GM12801 (cell line): ENCODE measurements around the gene CDKAL1.

Experiments used
- CTCF ChIP-seq: IDR thresholded peaks from one replicate; pipeline ENCODE4 v1.5.1; 2011; ENCODE audit warnings: control low read depth; ENCODE audit not compliant: insufficient read length; ENCODE audit errors: extremely low read depth

Gene CDKAL1

GRCh38 chr6:21046276-21046675 is 512.0 kb downstream of the CDKAL1 start:
- no peak for TF ChIP-seq CTCF

- TF ChIP-seq CTCF: no peak
Measured at GRCh38 chr6:21048047-21048446, 513.8 kb downstream of the CDKAL1 start.

GRCh38 chr6:21049148-21049547 is 514.9 kb downstream of the CDKAL1 start:
- no peak for TF ChIP-seq CTCF

GRCh38 chr6:21049572-21049971 is 515.3 kb downstream of the CDKAL1 start:
- TF ChIP-seq CTCF: no peak

- no peak for TF ChIP-seq CTCF
Measured at GRCh38 chr6:21050935-21051334, 516.7 kb downstream of the CDKAL1 start.

- TF ChIP-seq CTCF: no peak
Measured at GRCh38 chr6:21051777-21052176, 517.5 kb downstream of the CDKAL1 start.

- TF ChIP-seq CTCF: no peak
Measured at GRCh38 chr6:21053612-21054011, 519.4 kb downstream of the CDKAL1 start.

- no peak for TF ChIP-seq CTCF
Measured at GRCh38 chr6:21061892-21062291, 527.6 kb downstream of the CDKAL1 start.
